ENCODE data around the gene PSMD1. TPM values are rescaled to one million over a fixed set of nuclear protein-coding genes. Genes with fewer than 3 reads are reported as not detected.

Gene PSMD1
- total RNA-seq, 1 donor from 2014 or later, result 83.3 TPM

- no peak overlapping the region for H3K27ac Mint-ChIP-seq
- H3K36me3 Mint-ChIP-seq, result peaks cover 47% of the 10 kb centered on the region
- H3K27me3 Mint-ChIP-seq (ENCODE audit: low read depth), result no peaks in the 10 kb centered on the region
- no peak for TF ChIP-seq CTCF (IDR thresholded peaks at IDR 0.05; ENCODE audit: unreplicated experiment)
- H3K4me1 Mint-ChIP-seq, result peaks cover 22% of the 10 kb centered on the region
- H3K9me3 Mint-ChIP-seq, result peaks cover 14% of the 10 kb centered on the region
- DNase-seq (ENCODE audit: low spot score in 2 of 2, unreplicated experiment in 2 of 2), result no peak
- no peak overlapping the region for H3K4me3 Mint-ChIP-seq
Measured at GRCh38 chr2:231219289-231219688, 162.6 kb downstream of the PSMD1 start.

GRCh38 chr2:231221761-231222160, 165.1 kb downstream of the PSMD1 start:
- no peak for DNase-seq (ENCODE audit: low spot score in 2 of 2, unreplicated experiment in 2 of 2)
- Mint-ChIP-seq H3K27ac (peak overlapping the region; percentile 94), H3K4me3 (no peak overlapping the region), H3K4me1 (peaks cover 22% of the 10 kb centered on the region), H3K27me3 (ENCODE audit: low read depth) (no peaks in the 10 kb centered on the region), H3K36me3 (peaks cover 31% of the 10 kb centered on the region), H3K9me3 (peaks cover 14% of the 10 kb centered on the region)
- no peak for TF ChIP-seq CTCF (IDR thresholded peaks at IDR 0.05; ENCODE audit: unreplicated experiment)

Other genes starting within 250 kb of the PSMD1 start
- gene ITM2C, start 191.9 kb upstream of the PSMD1 start, total RNA-seq, result 269 to 275 TPM (median 270 TPM) in 3 replicates
- not detected in 3 replicates for gene GPR55, start 131.6 kb upstream of the PSMD1 start, total RNA-seq
- gene SPATA3, start 60.7 kb upstream of the PSMD1 start, total RNA-seq, result not detected in 3 replicates
- 0.76 to 0.78 TPM (median 0.77 TPM) in 3 replicates for gene C2orf72, start 19.3 kb upstream of the PSMD1 start, total RNA-seq
- 2.6 to 3.7 TPM (median 3.4 TPM) in 3 replicates for gene HTR2B, start 68.2 kb downstream of the PSMD1 start, total RNA-seq
- 49.8 to 52.3 TPM (median 51.6 TPM) in 3 replicates for gene ARMC9, start 141.8 kb downstream of the PSMD1 start, total RNA-seq